GM12864 (cell line): ENCODE data around the gene BICDL2.

Experiments used
- DNase-seq: peaks from one replicate; pipeline ENCODE4 v3.0.0-alpha.2; 2011; ENCODE audit warnings: low read depth
- H3K4me3 ChIP-seq: 2 replicates; pipeline ENCODE4 v1.5.1; 2011; ENCODE audit warnings: mild to moderate bottlenecking, low read depth, low read length, control low read depth
- CTCF ChIP-seq: IDR thresholded peaks from 2 replicates; pipeline ENCODE4 v1.5.1; 2011; ENCODE audit warnings: low read depth, mild to moderate bottlenecking, moderate library complexity, low read length, control low read depth, inconsistent platforms; ENCODE audit errors: missing control alignments

BICDL2 gene

GRCh38 chr16:3010510-3010909 is 26.2 kb downstream of the BICDL2 start:
- no peak for TF ChIP-seq CTCF
- H3K4me3 ChIP-seq: no peak overlapping the region

GRCh38 chr16:3009568-3010390 is 27.0 kb downstream of the BICDL2 start:
- no peak for DNase-seq
- TF ChIP-seq CTCF: no peak
- no peak overlapping the region for H3K4me3 ChIP-seq

More at GRCh38 chr16:3010510-3010909, 26.2 kb downstream of the BICDL2 start:
- DNase-seq: no peak

GRCh38 chr16:3008690-3009037 is 28.1 kb downstream of the BICDL2 start:
- DNase-seq: no peak
- H3K4me3 ChIP-seq: no peak overlapping the region
- no peak for TF ChIP-seq CTCF

GRCh38 chr16:3007957-3008689 is 28.6 kb downstream of the BICDL2 start:
- DNase-seq: no peak
- H3K4me3 ChIP-seq: no peak overlapping the region

GRCh38 chr16:3007059-3007956 is 29.4 kb downstream of the BICDL2 start:
- no peak for DNase-seq
- no peak overlapping the region for H3K4me3 ChIP-seq
- no peak for TF ChIP-seq CTCF

More at GRCh38 chr16:3007957-3008689, 28.6 kb downstream of the BICDL2 start:
- TF ChIP-seq CTCF: no peak

GRCh38 chr16:3004781-3005284 is 31.9 kb downstream of the BICDL2 start:
- H3K4me3 ChIP-seq: no peak overlapping the region
- no peak for DNase-seq
- no peak for TF ChIP-seq CTCF
